ENCODE measurements around the gene ATOH1. TPM values are rescaled to one million over a fixed set of nuclear protein-coding genes. Genes with fewer than 3 reads are reported as not detected.
A peak's percentile ranks its signal among the peaks of the same experiment; 100 is the strongest.

ATOH1 gene
- total RNA-seq, 1 experiment from 2014 or later: 0.61 TPM

DNA sequence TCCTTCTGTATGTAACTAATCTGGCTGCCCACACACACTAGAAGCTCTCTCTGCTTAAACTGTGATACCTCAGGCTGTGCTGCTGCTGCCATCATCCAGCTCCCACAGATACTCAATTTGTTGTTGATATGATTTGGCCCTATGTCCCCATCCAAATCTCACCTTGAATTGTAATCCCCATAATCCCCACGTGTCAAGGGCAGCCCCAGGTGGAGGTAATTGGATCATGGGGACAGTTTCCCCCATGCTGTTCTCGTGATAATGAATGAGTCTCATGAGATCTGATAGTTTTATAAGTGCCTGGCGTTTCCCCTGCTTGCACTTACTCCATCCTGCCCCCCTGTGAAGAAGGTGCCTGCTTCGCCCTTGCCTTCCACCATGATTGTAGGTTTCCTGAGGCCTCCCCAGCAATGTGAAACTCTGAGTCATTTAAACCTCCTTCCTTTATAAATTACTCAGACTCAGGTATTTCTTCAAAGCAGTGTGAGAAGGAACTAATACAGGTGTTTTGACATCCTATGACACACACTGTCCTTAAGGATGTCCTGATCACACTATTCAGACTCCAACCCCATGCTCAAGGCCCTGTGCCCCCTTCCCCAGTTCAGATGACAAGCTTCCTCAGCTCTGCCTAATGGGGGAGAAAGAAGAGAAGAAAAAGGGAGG is 2.9 kb upstream of the ATOH1 start:
- Mint-ChIP-seq H3K4me1 (peaks cover 23% of the 10 kb centered on the region), H3K36me3 (no peaks in the 10 kb centered on the region), H3K9me3 (no peaks in the 10 kb centered on the region), H3K4me3 (no peak overlapping the region), H3K27ac (no peak overlapping the region), H3K27me3 (ENCODE audit: low read depth) (peaks cover 63% of the 10 kb centered on the region)
- ATAC-seq (no peak), DNase-seq (ENCODE audit: low spot score) (no peak)
- POLR2A ChIA-PET: no interaction called here
- CTCF ChIA-PET: interaction anchor here (2.3 kb wide), 1 partner anchor 251 kb away, joined by 6 read pairs; no protein-coding TSS in a partner anchor
- TF ChIP-seq SMAD3 (CRISPR knock-in tag; IDR thresholded peaks at IDR 0.05; ENCODE audit: borderline replicate concordance) (no peak), RORB (CRISPR knock-in tag; IDR thresholded peaks at IDR 0.05) (no peak), ZBTB21 (CRISPR knock-in tag; IDR thresholded peaks at IDR 0.05; ENCODE audit: borderline replicate concordance) (no peak), ZNF396 (CRISPR knock-in tag; IDR thresholded peaks at IDR 0.05; ENCODE audit: borderline replicate concordance) (no peak), IRF2 (CRISPR knock-in tag; IDR thresholded peaks at IDR 0.05; ENCODE audit: borderline replicate concordance, low read depth) (no peak), TP53 (CRISPR knock-in tag; IDR thresholded peaks at IDR 0.05) (no peak), ZNF232 (CRISPR knock-in tag; IDR thresholded peaks at IDR 0.05) (no peak), TEAD1 (CRISPR knock-in tag; IDR thresholded peaks at IDR 0.05) (no peak)
- TF ChIP-seq, protein P1, sequence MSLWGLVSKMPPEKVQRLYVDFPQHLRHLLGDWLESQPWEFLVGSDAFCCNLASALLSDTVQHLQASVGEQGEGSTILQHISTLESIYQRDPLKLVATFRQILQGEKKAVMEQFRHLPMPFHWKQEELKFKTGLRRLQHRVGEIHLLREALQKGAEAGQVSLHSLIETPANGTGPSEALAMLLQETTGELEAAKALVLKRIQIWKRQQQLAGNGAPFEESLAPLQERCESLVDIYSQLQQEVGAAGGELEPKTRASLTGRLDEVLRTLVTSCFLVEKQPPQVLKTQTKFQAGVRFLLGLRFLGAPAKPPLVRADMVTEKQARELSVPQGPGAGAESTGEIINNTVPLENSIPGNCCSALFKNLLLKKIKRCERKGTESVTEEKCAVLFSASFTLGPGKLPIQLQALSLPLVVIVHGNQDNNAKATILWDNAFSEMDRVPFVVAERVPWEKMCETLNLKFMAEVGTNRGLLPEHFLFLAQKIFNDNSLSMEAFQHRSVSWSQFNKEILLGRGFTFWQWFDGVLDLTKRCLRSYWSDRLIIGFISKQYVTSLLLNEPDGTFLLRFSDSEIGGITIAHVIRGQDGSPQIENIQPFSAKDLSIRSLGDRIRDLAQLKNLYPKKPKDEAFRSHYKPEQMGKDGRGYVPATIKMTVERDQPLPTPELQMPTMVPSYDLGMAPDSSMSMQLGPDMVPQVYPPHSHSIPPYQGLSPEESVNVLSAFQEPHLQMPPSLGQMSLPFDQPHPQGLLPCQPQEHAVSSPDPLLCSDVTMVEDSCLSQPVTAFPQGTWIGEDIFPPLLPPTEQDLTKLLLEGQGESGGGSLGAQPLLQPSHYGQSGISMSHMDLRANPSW (CRISPR knock-in tag; conservative IDR thresholded peaks at IDR 0.05; ENCODE audit: low read depth): no peak
- TF ChIP-seq, protein P2, sequence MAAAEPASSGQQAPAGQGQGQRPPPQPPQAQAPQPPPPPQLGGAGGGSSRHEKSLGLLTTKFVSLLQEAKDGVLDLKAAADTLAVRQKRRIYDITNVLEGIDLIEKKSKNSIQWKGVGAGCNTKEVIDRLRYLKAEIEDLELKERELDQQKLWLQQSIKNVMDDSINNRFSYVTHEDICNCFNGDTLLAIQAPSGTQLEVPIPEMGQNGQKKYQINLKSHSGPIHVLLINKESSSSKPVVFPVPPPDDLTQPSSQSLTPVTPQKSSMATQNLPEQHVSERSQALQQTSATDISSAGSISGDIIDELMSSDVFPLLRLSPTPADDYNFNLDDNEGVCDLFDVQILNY (CRISPR knock-in tag; IDR thresholded peaks at IDR 0.05): no peak

DNA sequence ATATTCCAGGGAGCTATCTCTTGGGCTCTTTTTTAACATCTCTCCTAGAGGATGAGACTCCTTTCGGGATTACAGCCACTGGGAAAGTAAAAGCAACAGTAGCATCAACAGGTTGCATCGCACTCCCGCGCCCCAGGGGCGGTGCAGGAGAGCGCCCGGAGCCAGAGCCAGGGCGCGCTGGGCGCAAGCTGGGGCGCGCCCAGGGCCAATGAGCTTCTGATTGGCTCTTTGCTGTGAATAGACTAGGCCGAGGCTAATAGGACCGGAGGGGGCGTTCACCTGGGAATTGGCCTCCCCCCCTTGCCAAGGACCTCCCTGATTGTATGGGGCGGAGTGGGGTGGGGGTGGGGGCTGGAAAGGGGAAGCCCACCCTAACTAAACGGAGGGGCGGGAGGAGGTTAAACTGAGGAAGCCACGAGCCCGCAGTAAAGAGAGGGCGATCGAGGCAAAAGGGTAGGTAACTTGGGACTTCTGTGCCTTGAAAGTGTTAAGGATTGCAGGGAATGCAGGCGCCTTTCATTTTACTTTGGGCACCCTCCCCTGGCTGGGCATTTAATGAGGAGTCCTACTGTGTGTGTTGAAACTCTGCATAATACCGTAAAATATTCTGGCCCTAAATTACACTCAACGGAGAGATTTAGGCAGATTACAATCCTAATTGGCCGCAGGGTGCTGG is 1.1 kb upstream of the ATOH1 start:
- Mint-ChIP-seq H3K27me3 (ENCODE audit: low read depth) (peaks cover 80% of the 10 kb centered on the region), H3K9me3 (no peaks in the 10 kb centered on the region), H3K4me1 (peaks cover 41% of the 10 kb centered on the region), H3K36me3 (no peaks in the 10 kb centered on the region), H3K4me3 (peak overlapping the region; percentile 79), H3K27ac (peak overlapping the region; percentile 90)
- ChIA-PET POLR2A (interaction anchor here (0.6 to 0.7 kb wide), 2 partner anchors 38 to 1144 kb away, joined by 3 read pairs; no protein-coding TSS in a partner anchor), CTCF (interaction anchor here (0.5 to 2.3 kb wide), 6 partner anchors 13 to 762 kb away, joined by 3 to 6 read pairs (median 3); no protein-coding TSS in a partner anchor)
- peak; percentile 75 for ATAC-seq
- peak; percentile 77 for DNase-seq (ENCODE audit: low spot score)
- TF ChIP-seq ZNF671 (CRISPR knock-in tag; IDR thresholded peaks at IDR 0.05) (0 out of 2 replicates have a peak, but pooled peaks have one; percentile 45), NFYB (CRISPR knock-in tag; conservative IDR thresholded peaks at IDR 0.05; ENCODE audit: low read depth) (peak; percentile 43), NR1H2 (CRISPR knock-in tag; IDR thresholded peaks at IDR 0.05) (no peak), ZNF423 (CRISPR knock-in tag; IDR thresholded peaks at IDR 0.05) (peak; percentile 61), KAT7 (CRISPR knock-in tag; IDR thresholded peaks at IDR 0.05; ENCODE audit: borderline replicate concordance) (no peak), SP1 (CRISPR knock-in tag; conservative IDR thresholded peaks at IDR 0.05) (peak; percentile 27; the same call in 1 of the 2 replicates)
- TF ChIP-seq, protein P3, sequence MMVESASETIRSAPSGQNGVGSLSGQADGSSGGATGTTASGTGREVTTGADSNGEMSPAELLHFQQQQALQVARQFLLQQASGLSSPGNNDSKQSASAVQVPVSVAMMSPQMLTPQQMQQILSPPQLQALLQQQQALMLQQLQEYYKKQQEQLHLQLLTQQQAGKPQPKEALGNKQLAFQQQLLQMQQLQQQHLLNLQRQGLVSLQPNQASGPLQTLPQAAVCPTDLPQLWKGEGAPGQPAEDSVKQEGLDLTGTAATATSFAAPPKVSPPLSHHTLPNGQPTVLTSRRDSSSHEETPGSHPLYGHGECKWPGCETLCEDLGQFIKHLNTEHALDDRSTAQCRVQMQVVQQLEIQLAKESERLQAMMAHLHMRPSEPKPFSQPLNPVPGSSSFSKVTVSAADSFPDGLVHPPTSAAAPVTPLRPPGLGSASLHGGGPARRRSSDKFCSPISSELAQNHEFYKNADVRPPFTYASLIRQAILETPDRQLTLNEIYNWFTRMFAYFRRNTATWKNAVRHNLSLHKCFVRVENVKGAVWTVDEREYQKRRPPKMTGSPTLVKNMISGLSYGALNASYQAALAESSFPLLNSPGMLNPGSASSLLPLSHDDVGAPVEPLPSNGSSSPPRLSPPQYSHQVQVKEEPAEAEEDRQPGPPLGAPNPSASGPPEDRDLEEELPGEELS (CRISPR knock-in tag; IDR thresholded peaks at IDR 0.05): no peak
- TF ChIP-seq, protein P4, sequence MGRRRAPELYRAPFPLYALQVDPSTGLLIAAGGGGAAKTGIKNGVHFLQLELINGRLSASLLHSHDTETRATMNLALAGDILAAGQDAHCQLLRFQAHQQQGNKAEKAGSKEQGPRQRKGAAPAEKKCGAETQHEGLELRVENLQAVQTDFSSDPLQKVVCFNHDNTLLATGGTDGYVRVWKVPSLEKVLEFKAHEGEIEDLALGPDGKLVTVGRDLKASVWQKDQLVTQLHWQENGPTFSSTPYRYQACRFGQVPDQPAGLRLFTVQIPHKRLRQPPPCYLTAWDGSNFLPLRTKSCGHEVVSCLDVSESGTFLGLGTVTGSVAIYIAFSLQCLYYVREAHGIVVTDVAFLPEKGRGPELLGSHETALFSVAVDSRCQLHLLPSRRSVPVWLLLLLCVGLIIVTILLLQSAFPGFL (CRISPR knock-in tag; IDR thresholded peaks at IDR 0.05; ENCODE audit: borderline replicate concordance): no peak
- TF ChIP-seq, protein P5, sequence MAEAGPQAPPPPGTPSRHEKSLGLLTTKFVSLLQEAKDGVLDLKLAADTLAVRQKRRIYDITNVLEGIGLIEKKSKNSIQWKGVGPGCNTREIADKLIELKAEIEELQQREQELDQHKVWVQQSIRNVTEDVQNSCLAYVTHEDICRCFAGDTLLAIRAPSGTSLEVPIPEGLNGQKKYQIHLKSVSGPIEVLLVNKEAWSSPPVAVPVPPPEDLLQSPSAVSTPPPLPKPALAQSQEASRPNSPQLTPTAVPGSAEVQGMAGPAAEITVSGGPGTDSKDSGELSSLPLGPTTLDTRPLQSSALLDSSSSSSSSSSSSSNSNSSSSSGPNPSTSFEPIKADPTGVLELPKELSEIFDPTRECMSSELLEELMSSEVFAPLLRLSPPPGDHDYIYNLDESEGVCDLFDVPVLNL (CRISPR knock-in tag; IDR thresholded peaks at IDR 0.05; ENCODE audit: borderline replicate concordance, low read depth): no peak
- TF ChIP-seq, protein P2 (CRISPR knock-in tag; IDR thresholded peaks at IDR 0.05): 0 out of 2 replicates have a peak, but pooled peaks have one; percentile 34
- TF ChIP-seq, protein P6, sequence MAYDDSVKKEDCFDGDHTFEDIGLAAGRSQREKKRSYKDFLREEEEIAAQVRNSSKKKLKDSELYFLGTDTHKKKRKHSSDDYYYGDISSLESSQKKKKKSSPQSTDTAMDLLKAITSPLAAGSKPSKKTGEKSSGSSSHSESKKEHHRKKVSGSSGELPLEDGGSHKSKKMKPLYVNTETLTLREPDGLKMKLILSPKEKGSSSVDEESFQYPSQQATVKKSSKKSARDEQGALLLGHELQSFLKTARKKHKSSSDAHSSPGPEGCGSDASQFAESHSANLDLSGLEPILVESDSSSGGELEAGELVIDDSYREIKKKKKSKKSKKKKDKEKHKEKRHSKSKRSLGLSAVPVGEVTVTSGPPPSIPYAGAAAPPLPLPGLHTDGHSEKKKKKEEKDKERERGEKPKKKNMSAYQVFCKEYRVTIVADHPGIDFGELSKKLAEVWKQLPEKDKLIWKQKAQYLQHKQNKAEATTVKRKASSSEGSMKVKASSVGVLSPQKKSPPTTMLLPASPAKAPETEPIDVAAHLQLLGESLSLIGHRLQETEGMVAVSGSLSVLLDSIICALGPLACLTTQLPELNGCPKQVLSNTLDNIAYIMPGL (CRISPR knock-in tag; IDR thresholded peaks at IDR 0.05): 0 out of 2 replicates have a peak, but pooled peaks have one; percentile 29
